Endothelial cell of umbilical vein (primary cell): ENCODE measurements around the gene CPHXL. TPM values are rescaled to one million over a fixed set of nuclear protein-coding genes. Genes with fewer than 3 reads are reported as not detected.

Source experiments
- BruUV-seq: library from RNA; stranded (reverse); fragments of 400-500 nt; replicated peaks from 2 replicates; lab custom pipeline; 2021; lab: Mats Ljungman, UMichigan
- CTCF ChIA-PET: fragments of 300-600, 350-600 bp; sonication (Branson Sonifier 250); formaldehyde crosslinking; loops from one replicate; lab custom pipeline; 2021; ENCODE audit warnings: antibody characterized with exemption, inconsistent platforms; lab: Charles Lee
- POLR2A ChIA-PET: fragments of 300-600, 350-600 bp; sonication (Branson Sonifier 250); formaldehyde crosslinking; loops from one replicate; lab custom pipeline; 2021; ENCODE audit warnings: antibody characterized with exemption, inconsistent platforms; lab: Charles Lee
- DNase-seq: peaks from one replicate; pipeline ENCODE4 v3.0.0-alpha.2; 2011; ENCODE audit warnings: low read depth, low spot score
- FAIRE-seq: peaks from 2 replicates; lab custom pipeline; 2011; peaks lifted over from hg19 to GRCh38; lab: Jason Lieb, UNC
- H2AFZ ChIP-seq: 2 replicates; pipeline ENCODE4 v1.6.0; 2012; ENCODE audit warnings: low read depth, low read length, control low read depth, inconsistent platforms
- H3K27ac ChIP-seq: 2 replicates; pipeline ENCODE4 v1.5.1; 2011; ENCODE audit warnings: low read depth, mild to moderate bottlenecking, control low read depth, low read length, moderate library complexity; ENCODE audit not compliant: insufficient read depth
- H3K27me3 ChIP-seq, 2 experiments: 2 replicates each; pipeline versions ENCODE4 v1.6.0 to v1.6.1; 2011; ENCODE audit warnings: low read length in 2 of 2, mixed read lengths in 1 of 2; ENCODE audit not compliant: control insufficient read depth in 2 of 2, insufficient read depth in 2 of 2
- H3K36me3 ChIP-seq, 2 experiments: 2 replicates in 1 of 2; 3 replicates in 1 of 2; pipeline ENCODE4 v1.5.1; 2011; ENCODE audit warnings: low read length in 2 of 2, mild to moderate bottlenecking in 1 of 2, moderate library complexity in 1 of 2; ENCODE audit not compliant: control insufficient read depth in 2 of 2, insufficient read depth in 2 of 2; ENCODE audit errors: extremely low read depth in 1 of 2
- H3K4me1 ChIP-seq: 3 replicates; pipeline ENCODE4 v1.5.1; 2011; ENCODE audit warnings: mild to moderate bottlenecking, low read length; ENCODE audit not compliant: control insufficient read depth, insufficient read depth; ENCODE audit errors: extremely low read depth
- H3K4me2 ChIP-seq: 2 replicates; pipeline ENCODE4 v1.6.1; 2011; ENCODE audit warnings: low read length, control low read depth, mixed read lengths; ENCODE audit not compliant: insufficient read depth
- H3K4me3 ChIP-seq, 3 experiments: fragments of 200-600 bp in 1 of 3; sonication (generic), shearing (Covaris generic) in 1 of 3; replicated peaks in 1 of 3; 2 replicates each; pipeline ENCODE4 v1.5.1; 2011 to 2016; ENCODE audit warnings: control low read depth in 3 of 3, low read length in 3 of 3, mild to moderate bottlenecking in 2 of 3, inconsistent platforms in 1 of 3, low read depth in 1 of 3, moderate library complexity in 1 of 3; ENCODE audit not compliant: insufficient read depth in 1 of 3
- H3K79me2 ChIP-seq: 2 replicates; pipeline ENCODE4 v1.6.0; 2012; ENCODE audit warnings: low read length, inconsistent platforms; ENCODE audit not compliant: control insufficient read depth, insufficient read depth
- H3K9ac ChIP-seq: replicated peaks from 2 replicates; pipeline ENCODE3; 2011; ENCODE audit warnings: low read length, control low read depth; ENCODE audit not compliant: insufficient read depth; ENCODE audit errors: extremely low read depth
- H3K9me1 ChIP-seq: replicated peaks from 3 replicates; pipeline ENCODE4 v1.6.0; 2011; ENCODE audit warnings: mild to moderate bottlenecking, low read length; ENCODE audit not compliant: control insufficient read depth, insufficient read depth; ENCODE audit errors: extremely low read depth
- H3K9me3 ChIP-seq: replicated peaks from 2 replicates; pipeline ENCODE4 v1.5.1; 2012; ENCODE audit warnings: low read length, inconsistent platforms; ENCODE audit not compliant: control insufficient read depth, insufficient read depth
- H4K20me1 ChIP-seq: replicated peaks from 2 replicates; pipeline ENCODE3; 2011; ENCODE audit warnings: mild to moderate bottlenecking, low read length; ENCODE audit not compliant: control insufficient read depth, insufficient read depth; ENCODE audit errors: extremely low read depth
- CTCF ChIP-seq, 2 donors: IDR thresholded peaks; 1 replicate in 1 of 2; 2 replicates in 1 of 2; pipeline ENCODE4 v1.5.1; 2011; ENCODE audit warnings: low read length in 2 of 2, mild to moderate bottlenecking in 2 of 2, moderate library complexity in 2 of 2, control low read depth in 1 of 2, inconsistent platforms in 1 of 2, low read depth in 1 of 2; ENCODE audit not compliant: insufficient read depth in 1 of 2; ENCODE audit errors: extremely low read depth in 1 of 2
- EZH2 ChIP-seq: IDR thresholded peaks from 2 replicates; pipeline ENCODE4 v1.6.1; 2012; ENCODE audit warnings: borderline replicate concordance, low read depth, mild to moderate bottlenecking, moderate library complexity, low read length, inconsistent platforms; ENCODE audit not compliant: severe bottlenecking
- FOS ChIP-seq: IDR thresholded peaks from 2 replicates; pipeline ENCODE4 v1.6.1; 2011; ENCODE audit warnings: mild to moderate bottlenecking, low read length, moderate library complexity, borderline replicate concordance; ENCODE audit not compliant: insufficient read depth
- GATA2 ChIP-seq: IDR thresholded peaks from 2 replicates; pipeline ENCODE4 v1.7.0; 2011; ENCODE audit warnings: low read depth, mild to moderate bottlenecking, moderate library complexity, mixed read lengths, low read length; ENCODE audit not compliant: insufficient read length, insufficient read depth
- JUN ChIP-seq: IDR thresholded peaks from 2 replicates; pipeline ENCODE4 v1.6.1; 2011; ENCODE audit warnings: borderline replicate concordance, low read depth; ENCODE audit not compliant: insufficient read length, insufficient read depth
- MAX ChIP-seq: IDR thresholded peaks from 2 replicates; pipeline ENCODE4 v1.6.1; 2011; ENCODE audit not compliant: insufficient read depth, insufficient read length
- MYC ChIP-seq: IDR thresholded peaks from one replicate; pipeline ENCODE4 v1.6.1; 2011; ENCODE audit warnings: mild to moderate bottlenecking, low read depth, low read length
- POLR2A ChIP-seq: IDR thresholded peaks from 2 replicates; pipeline ENCODE4 v1.6.1; 2012; ENCODE audit warnings: low read depth, mild to moderate bottlenecking, control low read depth, low read length
- POLR2AphosphoS5 ChIP-seq: IDR thresholded peaks from 2 replicates; pipeline ENCODE4 v1.6.1; 2012; ENCODE audit warnings: low read depth, mild to moderate bottlenecking, control low read depth, low read length, moderate library complexity; ENCODE audit not compliant: insufficient read depth
- dilution Hi-C: fragments of 300-500 bp; cut with MboI; formaldehyde crosslinking; loops from one replicate; pipeline ENCODE4 v1.15.0; 2019; ENCODE audit warnings: low sequenced_read_pairs; ENCODE audit not compliant: extremely low pct_ligation_motif_present
- intact Hi-C: fragments of 100-400 bp; cut with micrococcal nuclease; formaldehyde crosslinking; loops from one replicate; pipeline ENCODE4 v1.10.0; 2022
- polyA plus RNA-seq, 4 experiments: library from polyadenylated mRNA; depleted of rRNA in 3 of 4; stranded (reverse) in 3 of 4; unstranded in 1 of 4; fragments of >200 nt; gene quantifications; 2 replicates each; pipeline versions ENCODE4 v1.2.1 to v1.2.3, GENCODE V29; 2011 to 2012; ENCODE audit warnings: missing spikeins in 1 of 4
- total RNA-seq: library from RNA; stranded (reverse); gene quantifications from 2 replicates; pipeline ENCODE4 v1.2.3, GENCODE V29; 2021

Gene CPHXL
- total and polyA plus RNA-seq, 2 donors (not counting 3 experiments of a cell fraction or from before 2014, with no cell fraction given): not detected

GRCh38 chr16:75710344-75710743, 15.9 kb downstream of the CPHXL start:
- no peaks in the 10 kb centered on the region for H3K4me1 ChIP-seq
- ChIA-PET CTCF (no interaction called here), POLR2A (no interaction called here)
- H3K9me1 ChIP-seq: no peaks in the 10 kb centered on the region
- DNase-seq (no peak), FAIRE-seq (no peak)
- no peak overlapping the region for H3K4me2 ChIP-seq
- no TSS peak for BruUV-seq
- no peaks in the 10 kb centered on the region for H3K36me3 ChIP-seq
- intact Hi-C loops (no loop called here), dilution Hi-C loops (no loop called here)
- no peaks in the 10 kb centered on the region for H3K27me3 ChIP-seq
- H3K79me2 ChIP-seq: no peaks in the 10 kb centered on the region
- H2AFZ ChIP-seq: no peak overlapping the region
- H3K9me3 ChIP-seq: no peaks in the 10 kb centered on the region
- TF ChIP-seq CTCF (IDR thresholded peaks at IDR 0.05; ENCODE audit: extremely low read depth in 1 of 2, insufficient read depth in 1 of 2, low read depth in 1 of 2, low read length in 2 of 2) (no peak), JUN (no peak), GATA2 (no peak), POLR2AphosphoS5 (no peak), POLR2A (no peak), MAX (no peak), MYC (no peak), FOS (no peak), EZH2 (no peak)
- no peak overlapping the region for H3K27ac ChIP-seq
- no peak overlapping the region for H3K9ac ChIP-seq
- no peak overlapping the region for H3K4me3 ChIP-seq
- H4K20me1 ChIP-seq: no peaks in the 10 kb centered on the region
